Measurements from ENCODE around the gene ATG7.
A peak's percentile ranks its signal among the peaks of the same experiment; 100 is the strongest.

The ATG7 gene

GRCh38 chr3:11546657-11547302 lies 274.6 kb downstream of the ATG7 start:
- Histone ChIP-seq H3K9ac (no peak overlapping the region), H3K4me3 (ENCODE audit: low read depth, low read length) (no peak overlapping the region), H2AFZ (no peak overlapping the region), H3K27me3 (ENCODE audit: control insufficient read depth, insufficient read depth, low read length) (no peaks in the 10 kb centered on the region), H3K4me1 (peaks cover 6% of the 10 kb centered on the region), H3K36me3 (ENCODE audit: control insufficient read depth, insufficient read depth, low read length) (no peaks in the 10 kb centered on the region), H3K79me2 (no peaks in the 10 kb centered on the region), H3K4me2 (ENCODE audit: low read length) (no peak overlapping the region), H3K27ac (no peak overlapping the region), H3K9me3 (ENCODE audit: control insufficient read depth, low read length) (no peaks in the 10 kb centered on the region)
- no peak for TF ChIP-seq CTCF (IDR thresholded peaks at IDR 0.05)

DNA sequence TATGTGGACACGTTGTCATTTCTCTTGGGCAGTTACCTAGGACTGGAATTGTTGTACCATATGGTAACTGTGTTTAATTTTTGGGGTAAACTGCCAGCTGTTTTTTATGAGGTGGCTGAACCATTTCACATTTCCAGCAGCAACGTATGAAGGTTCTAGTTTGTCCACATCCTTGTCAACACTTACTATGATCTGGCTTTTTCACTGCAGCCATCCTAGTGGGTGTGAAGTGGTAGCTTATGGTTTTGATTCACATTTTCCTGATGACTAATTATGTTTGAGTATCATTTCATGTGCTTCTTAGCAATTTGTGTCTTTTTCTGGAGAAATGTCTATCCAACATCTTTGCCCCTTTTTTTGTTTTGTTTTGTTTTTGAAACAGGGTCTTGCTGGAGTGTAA lies 275.3 kb downstream of the ATG7 start:
- Histone ChIP-seq H3K9ac (no peak overlapping the region), H3K4me3 (ENCODE audit: low read depth, low read length) (no peak overlapping the region), H3K79me2 (no peaks in the 10 kb centered on the region), H3K27ac (no peak overlapping the region), H3K9me3 (ENCODE audit: control insufficient read depth, low read length) (no peaks in the 10 kb centered on the region), H2AFZ (no peak overlapping the region), H3K4me2 (ENCODE audit: low read length) (no peak overlapping the region), H3K27me3 (ENCODE audit: control insufficient read depth, insufficient read depth, low read length) (no peaks in the 10 kb centered on the region), H3K4me1 (peaks cover 6% of the 10 kb centered on the region), H3K36me3 (ENCODE audit: control insufficient read depth, insufficient read depth, low read length) (no peaks in the 10 kb centered on the region)
- TF ChIP-seq CTCF (IDR thresholded peaks at IDR 0.05) = no peak

GRCh38 chr3:11548721-11549131 lies 276.5 kb downstream of the ATG7 start:
- Histone ChIP-seq H3K36me3 (ENCODE audit: control insufficient read depth, insufficient read depth, low read length) (no peaks in the 10 kb centered on the region), H3K27me3 (ENCODE audit: control insufficient read depth, insufficient read depth, low read length) (no peaks in the 10 kb centered on the region), H3K27ac (no peak overlapping the region), H3K4me1 (peaks cover 6% of the 10 kb centered on the region), H3K4me3 (ENCODE audit: low read depth, low read length) (no peak overlapping the region), H2AFZ (peak overlapping the region; percentile 47), H3K9me3 (ENCODE audit: control insufficient read depth, low read length) (no peaks in the 10 kb centered on the region), H3K4me2 (ENCODE audit: low read length) (no peak overlapping the region), H3K79me2 (no peaks in the 10 kb centered on the region), H3K9ac (no peak overlapping the region)
- no peak for TF ChIP-seq CTCF (IDR thresholded peaks at IDR 0.05)

GRCh38 chr3:11549580-11550140 lies 277.5 kb downstream of the ATG7 start:
- H3K9ac ChIP-seq = no peak overlapping the region
- no peak overlapping the region for H3K4me2 ChIP-seq (ENCODE audit: low read length)
- peaks cover 3% of the 10 kb centered on the region for H3K79me2 ChIP-seq
- TF ChIP-seq CTCF (IDR thresholded peaks at IDR 0.05) = no peak
- no peaks in the 10 kb centered on the region for H3K9me3 ChIP-seq (ENCODE audit: control insufficient read depth, low read length)
- H3K27ac ChIP-seq = no peak overlapping the region
- no peak overlapping the region for H2AFZ ChIP-seq
- peaks cover 6% of the 10 kb centered on the region for H3K4me1 ChIP-seq
- no peaks in the 10 kb centered on the region for H3K27me3 ChIP-seq (ENCODE audit: control insufficient read depth, insufficient read depth, low read length)
- no peaks in the 10 kb centered on the region for H3K36me3 ChIP-seq (ENCODE audit: control insufficient read depth, insufficient read depth, low read length)
- no peak overlapping the region for H3K4me3 ChIP-seq (ENCODE audit: low read depth, low read length)

DNA sequence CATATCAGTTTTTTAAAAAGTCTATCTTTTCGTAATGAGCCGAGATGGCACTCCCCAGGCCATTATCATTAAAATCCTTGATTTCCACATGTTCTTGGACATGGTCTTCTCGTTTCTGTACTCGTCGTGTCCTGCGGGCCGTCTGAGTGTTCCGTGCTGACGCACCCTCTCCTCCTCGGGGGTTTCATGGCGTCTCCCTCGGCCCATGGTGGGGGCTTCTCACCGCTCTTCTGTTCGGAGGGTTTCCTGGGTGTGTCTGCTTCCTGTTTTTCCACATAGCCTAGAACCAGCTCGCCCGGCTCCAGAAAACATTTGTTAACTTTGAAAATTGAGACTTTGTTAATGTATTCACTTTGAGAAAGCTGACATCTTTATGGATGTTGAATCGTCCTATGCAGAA lies 278.8 kb downstream of the ATG7 start:
- H3K4me2 ChIP-seq (ENCODE audit: low read length) = no peak overlapping the region
- H3K36me3 ChIP-seq (ENCODE audit: control insufficient read depth, insufficient read depth, low read length) = no peaks in the 10 kb centered on the region
- H2AFZ ChIP-seq = no peak overlapping the region
- no peak overlapping the region for H3K27ac ChIP-seq
- peaks cover 3% of the 10 kb centered on the region for H3K79me2 ChIP-seq
- TF ChIP-seq CTCF (IDR thresholded peaks at IDR 0.05) = no peak
- peaks cover 6% of the 10 kb centered on the region for H3K4me1 ChIP-seq
- H3K9ac ChIP-seq = no peak overlapping the region
- no peaks in the 10 kb centered on the region for H3K9me3 ChIP-seq (ENCODE audit: control insufficient read depth, low read length)
- no peaks in the 10 kb centered on the region for H3K27me3 ChIP-seq (ENCODE audit: control insufficient read depth, insufficient read depth, low read length)
- H3K4me3 ChIP-seq (ENCODE audit: low read depth, low read length) = no peak overlapping the region

All from parathyroid adenoma (tissue), 2 donors.